Fibroblast of skin of right biceps (primary cell): ENCODE results near the gene SLA2.
"Not testable (repeated sequence)": the region's sequence is repeated elsewhere in the genome, so short reads cannot be mapped to it uniquely, and the experiment has no call there.

Source experiments
- DNase-seq: peaks from one replicate; pipeline ENCODE4 v3.0.0-alpha.2; 2013

Gene SLA2

DNA sequence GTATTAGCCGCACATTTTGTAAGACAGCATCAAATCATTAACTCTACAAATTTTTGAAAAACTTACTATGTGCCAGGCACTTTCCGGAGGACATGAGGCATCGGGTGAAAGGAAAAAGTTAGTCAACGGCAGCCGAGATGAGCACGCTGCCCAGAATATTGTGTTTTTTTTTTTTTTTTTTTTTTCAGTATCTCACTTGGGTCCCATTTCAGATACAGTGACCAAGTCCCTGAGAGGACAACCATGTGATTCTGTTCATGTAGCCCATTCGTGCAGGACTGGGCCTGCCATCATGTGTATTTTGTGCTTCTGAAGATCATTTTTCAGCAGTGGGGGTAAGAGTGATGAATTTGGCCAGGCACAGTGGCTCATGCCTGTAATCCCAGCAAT, 1.3 kb downstream of the SLA2 start:
- no peak for DNase-seq

DNA sequence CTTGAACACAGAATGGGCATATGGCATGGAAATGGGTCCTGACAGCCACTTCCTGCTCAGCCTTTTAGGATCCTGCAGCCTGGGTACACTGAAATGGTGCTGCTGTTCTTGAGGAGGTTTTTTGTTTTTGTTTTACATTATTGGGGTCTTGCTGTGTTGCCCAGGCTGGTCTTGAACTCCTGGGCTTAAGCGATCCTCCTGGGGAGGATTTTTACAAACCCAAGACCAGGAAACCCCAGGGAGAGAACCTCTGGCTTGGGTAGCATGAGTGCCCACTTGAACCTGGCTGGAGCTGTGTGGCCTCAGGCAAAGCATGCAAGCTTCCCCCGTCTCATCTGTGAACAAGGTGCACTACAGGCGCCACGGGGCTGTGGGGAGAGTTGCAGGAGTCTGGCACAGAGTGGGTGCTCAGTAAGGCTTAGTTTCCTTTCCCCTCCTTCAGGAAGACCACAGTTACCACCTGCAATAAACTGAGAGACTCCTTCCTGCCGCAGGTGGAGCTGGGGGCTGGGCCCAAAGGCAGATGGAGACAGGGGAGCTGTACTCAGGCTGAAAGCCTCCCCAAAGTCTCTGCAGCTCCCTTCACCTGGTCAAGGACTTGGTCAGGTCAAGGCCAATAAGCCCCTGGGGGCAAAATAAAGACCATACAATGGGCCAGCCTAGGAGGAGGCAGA, 1.8 kb downstream of the SLA2 start:
- DNase-seq: no peak

DNA sequence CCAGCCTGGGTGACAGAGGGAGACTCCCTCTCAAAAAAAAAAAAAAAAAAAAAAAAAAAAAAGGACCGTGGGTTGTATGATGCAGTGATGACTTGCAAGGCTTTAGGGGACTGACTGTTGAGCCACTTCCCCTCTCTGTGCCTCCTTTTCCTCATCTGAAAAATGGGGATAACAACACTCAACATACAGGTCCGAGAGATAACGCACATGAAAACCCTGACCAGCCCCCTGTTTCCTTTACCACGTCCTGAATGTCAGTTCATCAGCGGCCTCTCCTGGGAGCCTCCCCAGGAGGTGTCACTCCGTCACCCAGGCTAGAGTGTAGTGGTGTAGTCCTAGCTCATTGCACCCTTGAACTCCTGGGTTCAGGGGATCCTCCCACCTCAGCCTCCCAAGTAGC, 3.9 kb downstream of the SLA2 start:
- DNase-seq: no peak

DNA sequence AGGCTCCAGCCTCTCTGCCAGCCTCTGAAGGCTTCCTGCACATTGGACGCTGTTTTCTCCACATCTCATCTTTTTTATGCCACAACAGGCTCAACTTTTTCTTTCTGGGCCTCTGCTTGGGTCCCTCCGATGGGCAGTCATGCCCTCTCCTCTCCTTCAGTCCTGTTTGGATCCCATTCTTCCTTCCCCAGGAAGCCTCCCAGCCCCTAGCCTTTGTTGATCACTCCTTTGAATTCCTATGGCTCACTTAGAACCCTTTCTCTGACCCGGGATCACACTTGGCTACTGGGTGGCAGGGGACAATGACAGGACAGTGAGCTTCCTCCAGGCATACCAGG, 4.5 kb downstream of the SLA2 start:
- no peak for DNase-seq

DNA sequence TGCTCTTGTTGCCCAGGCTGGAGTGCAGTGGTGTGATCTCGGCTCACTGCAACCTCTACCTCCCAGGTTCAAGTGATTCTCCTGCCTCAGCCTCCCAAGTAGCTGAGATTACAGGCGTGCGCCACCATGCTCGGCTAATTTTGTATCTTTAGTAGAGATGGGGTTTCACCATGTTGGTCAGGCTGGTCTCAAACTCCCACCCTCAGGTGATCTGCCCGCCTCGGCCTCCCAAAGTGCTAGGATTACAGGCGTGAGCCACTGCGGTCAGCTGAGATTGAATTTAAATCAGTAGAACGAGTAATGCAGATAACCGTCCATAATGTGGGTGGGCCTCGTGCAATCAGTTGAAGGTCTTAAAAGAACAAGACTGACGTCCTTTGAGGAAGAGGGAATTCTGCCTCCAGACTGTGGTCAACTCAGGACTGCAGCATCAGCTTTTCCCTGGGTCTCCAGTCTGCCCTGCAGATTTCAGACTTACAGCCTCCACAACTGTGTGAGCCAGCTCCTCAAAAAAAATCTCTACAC, 7.1 kb downstream of the SLA2 start:
- not testable (repeated sequence) for DNase-seq

DNA sequence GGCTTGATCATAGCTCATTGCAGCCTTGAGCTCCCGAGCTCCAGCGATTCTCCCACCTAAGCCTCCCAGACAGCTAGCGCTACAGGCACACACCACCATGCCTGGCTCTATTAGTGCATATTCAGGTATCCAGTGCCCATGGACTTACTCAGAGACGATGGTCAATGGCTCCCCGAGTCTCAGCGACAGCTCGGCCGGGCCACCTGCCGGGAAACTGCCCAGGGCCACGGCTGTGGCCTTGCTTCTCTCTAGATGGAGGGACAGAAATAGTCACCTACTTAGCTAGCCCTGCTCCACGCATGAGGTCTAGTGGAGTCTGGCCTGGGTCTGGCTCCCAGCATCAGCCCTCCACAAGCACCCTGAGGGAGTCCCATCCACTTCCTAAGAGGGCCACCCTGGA, 11.7 kb downstream of the SLA2 start:
- no peak for DNase-seq

DNA sequence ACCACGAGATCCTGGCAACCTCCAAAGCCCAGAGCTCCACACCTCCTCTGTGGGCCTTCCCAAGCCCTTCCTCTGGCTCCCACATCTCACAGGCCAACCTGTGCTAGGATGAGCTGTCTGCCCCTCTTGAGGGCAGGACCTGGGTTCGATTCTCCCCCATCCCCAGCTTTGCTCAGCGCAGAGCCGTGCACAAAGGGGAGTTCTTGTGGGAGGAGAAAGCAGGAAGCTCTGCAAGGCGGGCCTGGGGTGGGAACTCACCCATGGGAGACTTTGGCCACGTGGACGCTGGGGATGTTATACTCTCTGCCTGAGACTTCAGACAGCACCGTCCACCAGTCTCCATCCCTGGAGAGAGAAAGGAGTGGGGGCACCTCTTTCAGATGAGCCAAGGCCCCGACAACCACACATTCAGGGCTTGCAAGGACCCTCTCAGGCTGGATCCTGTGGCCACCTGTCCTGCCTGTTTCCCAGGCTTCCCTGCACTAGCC, 12.7 kb downstream of the SLA2 start:
- DNase-seq: no peak

DNA sequence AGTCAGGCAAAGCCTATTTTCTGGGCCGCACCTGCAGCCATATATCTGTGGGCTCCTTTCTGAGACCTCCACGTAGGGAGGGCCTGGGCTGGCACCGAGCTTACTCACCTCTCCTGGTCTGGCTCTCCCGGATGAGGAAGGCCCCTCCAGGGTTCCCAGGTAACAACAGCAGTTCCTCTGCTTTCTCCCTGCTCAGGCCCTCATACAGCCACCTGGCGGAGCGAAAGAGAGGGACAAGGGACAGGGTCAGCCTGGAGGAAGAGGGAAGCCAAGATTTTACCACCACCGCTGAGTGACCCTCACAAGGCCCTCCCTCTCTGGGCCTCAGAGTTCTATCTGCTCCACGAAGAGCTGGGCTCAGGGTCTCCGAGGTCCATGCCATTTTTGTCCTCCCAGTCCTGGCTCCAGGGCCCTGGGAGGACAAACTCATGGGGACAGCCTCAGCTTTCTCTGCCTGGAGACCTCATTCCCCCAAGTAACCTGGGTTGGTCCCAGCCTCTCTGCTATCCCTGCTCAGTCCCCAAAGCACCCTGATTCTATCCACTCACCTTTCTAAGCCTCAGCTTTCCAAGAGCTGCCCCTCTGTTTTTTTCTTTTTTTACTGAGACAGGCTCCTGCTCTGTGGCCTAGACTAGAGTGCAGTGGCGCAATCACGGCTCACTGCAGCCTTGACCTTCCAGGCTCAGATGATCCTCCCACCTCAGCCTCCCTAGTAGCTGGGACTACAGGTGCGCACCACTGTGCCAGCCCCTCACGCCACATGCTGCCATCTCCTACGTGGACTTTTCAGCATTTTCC, 13.3 kb downstream of the SLA2 start:
- DNase-seq: no peak

DNA sequence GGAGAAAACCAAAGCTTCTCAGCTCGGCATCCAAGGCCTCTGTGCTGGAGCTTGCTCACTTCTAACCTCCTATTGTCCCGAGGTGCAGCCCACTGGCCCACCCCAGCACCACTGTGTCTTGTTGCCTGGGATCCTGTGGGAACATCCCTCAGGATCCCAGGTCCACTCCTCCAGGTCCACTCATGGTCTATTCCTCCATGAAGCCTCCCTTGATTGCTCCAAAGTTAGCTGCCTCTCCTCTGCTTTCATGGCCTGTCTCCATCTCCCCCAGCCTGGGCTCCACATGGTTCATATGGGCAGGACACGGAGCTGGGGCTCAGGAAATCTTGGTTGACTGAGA, 13.9 kb downstream of the SLA2 start:
- no peak for DNase-seq

DNA sequence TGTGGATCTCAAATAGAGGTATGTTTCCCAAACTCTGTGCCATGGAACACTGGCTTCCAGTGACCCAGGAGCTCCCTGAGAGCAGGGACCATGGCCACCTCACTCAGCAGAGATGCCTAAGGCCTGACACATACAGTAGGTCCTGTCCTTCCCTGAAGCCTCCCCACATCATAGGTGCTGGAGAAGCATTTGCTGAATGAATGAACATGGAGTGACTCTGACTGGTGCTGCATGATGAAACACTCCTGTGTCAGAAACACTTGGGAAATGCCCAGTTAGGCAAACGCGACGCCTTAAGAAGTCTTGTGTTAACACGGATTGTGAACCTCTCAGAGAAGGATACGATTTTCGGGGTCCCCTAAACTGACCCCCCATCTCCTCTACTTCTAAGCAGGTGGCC, 14.3 kb downstream of the SLA2 start:
- DNase-seq: peak; percentile 11

DNA sequence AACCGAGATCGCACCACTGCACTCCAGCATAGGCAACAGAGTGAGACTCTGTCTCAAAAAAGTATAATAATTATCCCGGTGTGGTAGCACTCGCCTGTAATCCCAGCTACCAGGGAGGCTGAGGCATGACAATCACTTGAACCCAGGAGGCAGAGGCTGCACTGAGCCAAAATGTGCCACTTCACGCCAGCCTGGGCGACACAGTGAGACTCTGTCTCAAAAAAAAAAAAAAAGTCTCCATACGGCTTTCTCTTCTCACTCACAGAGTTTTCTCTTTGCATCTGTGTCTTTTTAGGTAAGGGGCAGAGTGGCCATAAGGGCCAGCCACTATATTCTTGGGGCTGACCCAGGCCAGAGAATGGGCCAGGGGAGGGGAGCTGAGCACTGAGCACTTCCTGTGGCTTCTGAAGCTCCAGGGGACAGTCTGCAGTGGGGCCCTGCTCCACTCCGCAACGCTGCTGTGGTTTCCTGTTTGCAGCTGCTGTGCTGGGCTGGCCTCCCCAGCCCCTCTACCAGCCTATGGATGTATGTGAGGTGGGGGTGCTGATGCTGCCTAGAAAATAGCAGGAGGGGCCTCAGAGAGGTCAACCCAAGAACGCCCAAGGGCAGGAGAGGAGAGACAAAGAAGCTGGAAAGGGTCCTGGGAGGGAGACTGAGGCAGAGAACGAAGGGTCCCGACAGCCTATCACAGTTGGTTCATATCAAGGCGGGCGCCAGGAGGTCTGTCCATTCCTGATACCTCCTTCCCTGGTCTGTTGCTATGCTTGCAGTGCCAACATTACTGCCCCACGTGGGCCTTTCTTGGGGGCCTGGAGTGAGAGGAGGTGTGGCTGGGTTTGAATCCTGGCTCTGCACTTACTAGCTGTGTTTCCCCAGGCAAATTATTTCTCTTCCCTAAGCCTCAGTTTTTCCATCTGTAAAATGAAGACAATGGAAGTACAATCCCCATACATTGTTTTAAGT, 16.0 kb downstream of the SLA2 start:
- DNase-seq: peak; percentile 17

DNA sequence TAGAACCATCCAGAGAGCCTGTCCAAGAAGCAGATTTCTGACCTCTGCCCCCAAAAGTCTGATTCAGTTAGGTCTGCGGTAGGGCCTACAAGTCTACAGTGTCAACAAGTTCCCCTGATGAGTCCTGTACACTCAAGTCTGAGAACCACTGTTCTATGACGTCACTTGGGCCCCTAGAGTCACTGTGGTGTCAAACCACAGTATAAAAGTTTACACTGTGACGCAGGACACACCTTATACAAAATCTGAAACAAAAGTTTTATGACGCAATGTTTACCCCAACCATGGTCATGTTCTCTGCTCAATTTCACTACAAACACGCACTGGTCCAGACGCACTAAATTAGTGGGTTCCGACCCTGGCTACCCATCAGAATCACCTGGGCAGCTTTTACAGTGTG, 17.9 kb downstream of the SLA2 start:
- DNase-seq: no peak

DNA sequence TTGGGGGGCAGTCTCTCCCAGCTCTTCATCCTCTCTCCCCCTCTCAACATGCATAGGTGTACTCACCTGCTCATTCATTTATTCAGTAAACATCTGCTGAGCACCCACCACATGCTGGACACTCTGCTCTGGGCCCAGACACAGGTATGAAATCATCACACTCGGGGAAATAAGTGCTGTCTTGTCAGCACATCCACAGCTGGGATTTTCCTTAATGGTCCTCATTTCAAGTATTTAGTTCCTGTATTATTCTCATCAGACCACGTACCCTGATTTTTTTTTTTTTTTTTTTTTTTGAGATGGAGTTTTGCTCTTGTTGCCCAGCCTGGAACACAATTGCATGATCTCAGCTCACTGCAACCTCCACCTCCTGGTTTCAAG, 21.1 kb downstream of the SLA2 start:
- DNase-seq: no peak

DNA sequence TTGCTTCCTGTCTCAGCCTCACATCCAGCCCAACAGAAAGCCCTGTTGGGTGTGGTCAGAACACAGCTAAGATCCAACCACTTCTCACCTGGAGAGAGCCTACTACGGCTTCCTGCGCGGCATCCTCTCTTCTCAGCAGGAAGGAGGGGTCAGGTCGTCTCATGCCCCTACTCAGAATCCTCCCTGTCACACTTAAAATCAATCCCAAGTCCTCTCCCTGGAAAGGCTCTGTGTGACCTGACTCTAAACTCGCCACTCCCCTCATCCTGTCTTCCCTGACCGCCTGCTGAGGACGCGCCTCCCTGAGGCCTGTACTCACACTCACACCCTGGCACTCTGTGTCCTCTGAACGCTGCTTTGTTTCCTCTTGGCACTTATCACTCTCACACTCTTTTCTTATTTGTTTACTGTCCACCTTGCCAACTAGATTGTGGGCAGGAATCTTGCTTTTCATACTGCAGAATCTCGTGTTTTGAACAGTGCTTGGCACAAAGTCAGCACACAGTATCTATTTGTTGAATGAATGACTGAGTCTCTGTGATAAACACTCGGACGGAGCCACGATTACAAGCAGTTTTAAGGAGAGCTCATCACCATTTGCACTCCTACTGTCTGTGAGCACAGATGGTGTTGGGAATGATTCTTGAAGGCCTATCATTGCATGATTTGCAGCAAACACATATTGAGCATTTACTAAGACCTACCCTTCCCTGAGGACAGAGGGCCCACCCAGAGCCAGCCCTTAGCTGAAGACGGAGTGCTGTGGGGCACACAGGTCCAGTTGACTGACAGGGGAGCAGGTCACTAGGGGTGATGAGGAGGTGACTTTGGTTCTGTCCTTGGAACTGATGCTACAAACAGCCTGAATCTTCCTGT, 21.7 kb downstream of the SLA2 start:
- DNase-seq: no peak

DNA sequence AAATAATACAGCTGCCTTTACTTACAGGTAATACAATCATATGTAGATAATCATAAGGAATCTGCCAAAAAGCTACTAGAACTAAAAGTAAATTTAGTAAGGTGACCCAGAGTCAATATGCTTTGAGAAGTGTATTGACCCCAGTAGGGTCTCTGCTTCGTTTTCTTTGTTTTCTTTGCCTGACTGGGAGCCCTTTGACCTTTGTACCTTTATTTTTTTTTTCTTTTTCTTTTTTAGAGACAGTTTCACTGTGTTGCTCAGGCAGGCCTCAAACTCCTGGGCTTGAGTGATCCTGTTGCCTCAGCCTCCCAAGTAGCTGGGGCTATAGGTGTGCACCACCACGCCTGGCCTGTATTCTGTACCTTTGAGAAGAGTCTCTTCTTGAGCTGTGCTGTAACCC, 22.6 kb downstream of the SLA2 start:
- no peak for DNase-seq

DNA sequence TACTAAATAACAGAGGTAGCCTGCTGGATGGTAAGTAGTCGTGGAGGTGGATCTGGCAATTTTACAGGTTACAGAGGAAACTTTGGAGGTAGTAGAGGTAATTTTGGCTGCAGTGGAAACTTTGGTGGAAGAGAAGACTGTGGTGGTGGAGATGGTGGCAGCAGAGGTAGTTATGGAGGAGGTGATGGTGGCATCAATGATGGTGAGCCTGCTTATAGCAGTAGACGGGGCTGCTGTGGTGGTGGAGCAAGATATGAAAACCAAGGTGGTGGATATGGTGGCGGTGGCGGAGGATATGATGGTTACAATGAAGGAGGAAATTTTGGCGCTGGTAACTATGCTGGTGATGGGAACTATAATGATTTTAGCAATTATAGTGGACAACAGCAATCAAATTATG, 25.1 kb downstream of the SLA2 start:
- no peak for DNase-seq

DNA sequence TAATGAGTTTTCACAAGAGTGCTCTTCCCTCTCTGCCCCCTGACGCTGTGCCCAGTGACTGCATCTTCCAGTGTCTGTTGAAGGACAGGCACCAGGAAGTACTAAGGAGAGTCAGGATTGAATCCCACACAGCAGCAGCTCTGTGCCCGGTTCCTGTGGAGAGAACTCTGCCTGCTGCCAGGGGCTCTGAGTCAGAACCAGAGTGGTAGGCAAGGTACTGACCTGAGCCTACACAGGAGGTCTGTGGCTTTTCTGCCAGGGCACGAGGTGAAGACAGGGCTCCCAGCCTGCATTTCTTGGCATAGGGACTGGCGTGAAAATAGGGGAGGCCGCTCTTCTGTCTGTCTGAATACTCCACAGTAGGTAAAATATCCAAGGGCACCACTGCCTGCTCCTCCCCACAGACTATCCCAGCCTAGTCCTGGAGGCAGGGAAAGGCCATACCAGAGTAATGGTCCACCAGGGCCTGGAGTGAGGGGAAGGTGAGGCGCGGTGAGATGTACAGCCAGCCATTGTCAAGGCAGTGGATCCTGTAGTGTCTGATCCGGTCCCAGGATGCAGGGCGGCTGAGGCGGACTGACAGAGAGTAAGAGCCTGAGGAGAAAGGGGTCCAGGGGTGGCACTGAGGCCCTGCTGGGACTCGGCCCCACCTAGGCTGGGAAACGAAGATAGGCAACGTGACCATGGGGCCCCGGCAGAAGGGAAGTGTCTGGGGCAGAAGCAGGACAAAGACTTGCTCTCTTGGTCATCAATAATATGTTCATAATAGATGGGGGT, 31.0 kb downstream of the SLA2 start:
- DNase-seq: no peak

DNA sequence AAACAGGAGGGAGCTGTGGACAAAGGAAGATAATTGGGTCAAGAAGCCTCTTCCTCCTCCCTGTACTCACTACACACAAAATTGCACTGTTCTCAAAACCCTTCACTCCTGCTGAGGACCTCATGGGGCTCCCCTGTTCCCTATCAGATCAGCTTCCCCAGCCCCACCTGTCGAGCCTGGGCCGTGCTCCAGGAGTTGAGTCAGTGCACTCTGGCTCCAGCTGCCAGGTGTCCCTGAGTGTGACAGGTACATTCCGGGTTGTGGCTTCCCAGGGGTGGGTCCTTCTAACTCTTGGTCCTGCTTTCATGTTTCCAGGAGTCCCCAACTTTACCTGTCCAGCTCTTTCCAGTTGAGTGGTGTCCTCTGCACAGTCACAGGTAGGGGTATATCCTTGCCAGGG, 32.0 kb downstream of the SLA2 start:
- no peak for DNase-seq

DNA sequence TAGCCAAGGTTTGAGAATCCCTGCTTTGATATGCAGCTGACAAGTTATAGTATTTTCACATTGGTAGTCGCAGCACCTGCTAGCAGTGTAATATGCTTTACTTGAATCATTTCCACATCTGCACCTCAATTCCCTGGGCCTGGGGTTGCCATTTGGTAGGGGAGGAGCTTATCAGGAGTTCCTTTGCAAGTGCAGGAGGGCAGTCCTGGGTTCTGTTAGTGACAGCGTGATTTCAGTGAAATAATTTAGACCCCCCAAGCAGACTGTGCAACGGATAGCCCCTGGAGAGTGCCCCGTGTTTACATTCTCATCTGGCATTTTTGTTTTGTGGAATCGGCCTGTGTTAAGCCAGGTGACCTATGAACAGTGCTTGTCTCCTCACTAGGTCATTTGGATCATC, 34.4 kb downstream of the SLA2 start:
- no peak for DNase-seq

DNA sequence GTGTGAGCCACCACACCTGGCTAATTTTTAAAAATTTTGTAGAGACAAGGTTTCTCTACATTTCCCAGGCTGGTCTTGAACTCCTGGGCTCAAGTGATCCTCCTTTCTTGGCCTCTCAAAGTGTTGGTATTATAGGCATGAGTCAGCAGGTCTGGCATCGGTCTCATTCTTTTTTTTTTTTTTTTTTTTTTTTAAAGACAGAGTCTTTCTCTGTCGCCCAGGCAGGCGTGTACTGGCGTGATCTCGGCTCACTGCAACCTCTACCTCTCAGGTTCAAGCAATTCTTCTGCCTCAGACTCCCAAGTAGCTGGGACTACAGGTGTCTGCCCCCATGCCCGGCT, 37.6 kb downstream of the SLA2 start:
- not testable (repeated sequence) for DNase-seq

DNA sequence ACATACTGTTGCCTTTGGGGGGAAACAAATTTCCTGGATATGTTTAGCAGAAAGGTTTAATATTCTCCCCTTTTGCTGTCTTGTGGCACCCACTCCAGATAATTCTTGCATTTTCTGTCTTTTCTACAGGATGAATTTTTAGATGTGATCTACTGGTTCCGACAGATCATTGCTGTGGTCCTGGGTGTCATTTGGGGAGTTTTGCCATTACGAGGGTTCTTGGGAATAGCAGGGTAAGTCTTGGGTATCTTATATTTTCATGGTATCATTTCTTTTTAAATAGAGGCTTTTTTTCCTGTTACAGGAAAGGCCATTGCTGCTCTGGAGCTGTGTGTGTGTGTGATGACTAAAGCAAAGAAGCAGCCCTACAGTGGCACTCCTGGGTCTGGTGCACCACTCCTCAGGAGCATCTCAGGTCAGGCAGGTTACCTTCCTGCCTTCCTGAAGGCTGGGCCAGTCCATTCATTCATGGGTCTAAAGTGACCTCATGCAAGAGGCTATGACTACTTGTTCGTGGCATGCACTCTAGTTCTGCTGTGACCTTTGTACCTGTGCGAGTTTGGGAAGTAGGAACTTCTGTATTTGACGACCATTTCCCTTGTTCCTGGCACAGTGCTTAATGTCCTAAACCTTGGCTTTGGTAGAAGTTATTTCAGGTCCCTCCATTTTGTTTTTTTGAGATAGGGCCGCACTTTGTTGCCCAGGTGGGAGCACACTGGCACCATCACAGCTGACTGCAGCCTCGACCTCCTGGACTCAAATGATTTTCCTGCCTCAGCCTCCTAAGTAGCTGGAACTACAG, 38.2 kb downstream of the SLA2 start:
- DNase-seq: no peak
